Fibroblast of villous mesenchyme (primary cell): Measurements from ENCODE around the gene CHST9. TPM values are rescaled to one million over a fixed set of nuclear protein-coding genes. Genes with fewer than 3 reads are reported as not detected.

Experiments
- DNase-seq: peaks from one replicate; pipeline ENCODE4 v3.0.0-alpha.2; 2010; ENCODE audit warnings: low read depth
- H3K4me3 ChIP-seq: 2 replicates; pipeline ENCODE4 v1.5.1; 2011; ENCODE audit warnings: low read depth, mild to moderate bottlenecking, low read length
- CTCF ChIP-seq: IDR thresholded peaks from 2 replicates; pipeline ENCODE4 v1.5.1; 2012; ENCODE audit warnings: low read depth, mild to moderate bottlenecking, low read length; ENCODE audit not compliant: insufficient read depth
- total RNA-seq: library from RNA; depleted of rRNA; stranded (reverse); fragments of >200 nt; gene quantifications from 2 replicates; pipeline ENCODE4 v1.2.3, GENCODE V29; 2012

The CHST9 gene
- total RNA-seq, 1 donor = not detected

GRCh38 chr18:27214831-27215230 lies 29.7 kb upstream of the CHST9 start:
- no peak for TF ChIP-seq CTCF
- no peak overlapping the region for H3K4me3 ChIP-seq

GRCh38 chr18:27213123-27213717 lies 28.1 kb upstream of the CHST9 start:
- no peak overlapping the region for H3K4me3 ChIP-seq
- TF ChIP-seq CTCF = no peak
- no peak for DNase-seq

More at GRCh38 chr18:27214831-27215230, 29.7 kb upstream of the CHST9 start:
- no peak for DNase-seq

- H3K4me3 ChIP-seq = no peak overlapping the region
- no peak for TF ChIP-seq CTCF
- DNase-seq = no peak
Observed at GRCh38 chr18:27211569-27211968, 26.5 kb upstream of the CHST9 start.

- TF ChIP-seq CTCF = no peak
- DNase-seq = no peak
- H3K4me3 ChIP-seq = no peak overlapping the region
Observed at GRCh38 chr18:27206411-27206810, 21.3 kb upstream of the CHST9 start.

GRCh38 chr18:27202741-27203140 lies 17.6 kb upstream of the CHST9 start:
- no peak for TF ChIP-seq CTCF

GRCh38 chr18:27198036-27198435 lies 12.9 kb upstream of the CHST9 start:
- no peak for TF ChIP-seq CTCF
- H3K4me3 ChIP-seq = no peak overlapping the region
- no peak for DNase-seq

More at GRCh38 chr18:27202741-27203140, 17.6 kb upstream of the CHST9 start:
- peak; percentile 1 for DNase-seq
- no peak overlapping the region for H3K4me3 ChIP-seq

GRCh38 chr18:27188309-27188708 lies 3.2 kb upstream of the CHST9 start:
- no peak for TF ChIP-seq CTCF
- no peak overlapping the region for H3K4me3 ChIP-seq
- DNase-seq = no peak
